Right forelimb (tissue), 1 donor: ENCODE data around the gene GMEB2.
"Not testable (repeated sequence)": the region's sequence is repeated elsewhere in the genome, so short reads cannot be mapped to it uniquely, and the experiment has no call there.

Experiments
- DNase-seq: peaks from one replicate; pipeline ENCODE4 v3.0.0-alpha.2; 2018

Gene GMEB2

GRCh38 chr20:63568170-63568981 is 58.5 kb downstream of the GMEB2 start:
- no peak for DNase-seq

DNA sequence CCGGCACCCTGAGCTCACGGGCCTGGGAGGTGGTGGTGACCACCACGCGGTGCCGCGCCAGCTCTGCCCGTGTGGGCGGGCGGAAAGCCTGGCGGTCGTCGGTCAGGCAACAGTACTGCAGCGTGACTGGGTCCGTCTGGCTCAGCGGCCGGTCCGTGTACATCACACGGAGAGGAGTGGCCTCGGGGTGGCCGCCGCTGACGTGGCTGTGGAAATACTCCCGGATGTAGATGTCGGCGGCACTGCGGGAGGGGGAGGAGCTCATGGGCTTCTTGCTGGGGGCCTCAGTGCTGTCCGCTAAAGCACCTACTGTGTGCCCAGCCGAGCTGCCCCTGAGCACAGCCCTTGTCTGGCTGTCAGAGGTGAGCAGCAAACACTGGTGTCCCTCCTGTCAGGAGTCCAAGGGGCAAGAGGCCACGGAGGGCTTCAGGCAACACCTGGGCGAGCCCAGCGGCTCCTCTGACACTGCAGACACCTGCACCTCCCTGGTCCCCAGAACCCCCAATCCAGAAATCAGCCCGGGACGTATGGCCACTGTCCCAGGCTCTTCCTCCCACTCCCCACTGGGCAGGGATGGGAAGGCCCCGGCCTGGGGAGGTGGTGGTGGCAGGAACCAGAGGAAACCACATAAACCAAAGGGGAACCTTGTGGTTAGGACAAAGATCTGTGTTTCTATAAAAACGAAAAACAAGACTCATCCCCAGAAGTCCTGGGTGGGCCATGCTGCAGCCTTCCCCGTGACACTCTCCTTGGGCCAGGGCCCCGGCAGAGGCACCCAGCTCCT is 59.3 kb downstream of the GMEB2 start:
- DNase-seq = no peak

GRCh38 chr20:63567136-63567385 is 59.8 kb downstream of the GMEB2 start:
- no peak for DNase-seq

GRCh38 chr20:63566395-63567135 is 60.3 kb downstream of the GMEB2 start:
- no peak for DNase-seq

GRCh38 chr20:63565699-63566335 is 61.1 kb downstream of the GMEB2 start:
- DNase-seq = no peak

- DNase-seq = no peak
Observed at GRCh38 chr20:63565021-63565698, 61.7 kb downstream of the GMEB2 start.

- DNase-seq = no peak
Observed at GRCh38 chr20:63564036-63564810, 62.7 kb downstream of the GMEB2 start.

- DNase-seq = no peak
Observed at GRCh38 chr20:63563225-63563935, 63.5 kb downstream of the GMEB2 start.

GRCh38 chr20:63562461-63563224 is 64.3 kb downstream of the GMEB2 start:
- DNase-seq = no peak

DNA sequence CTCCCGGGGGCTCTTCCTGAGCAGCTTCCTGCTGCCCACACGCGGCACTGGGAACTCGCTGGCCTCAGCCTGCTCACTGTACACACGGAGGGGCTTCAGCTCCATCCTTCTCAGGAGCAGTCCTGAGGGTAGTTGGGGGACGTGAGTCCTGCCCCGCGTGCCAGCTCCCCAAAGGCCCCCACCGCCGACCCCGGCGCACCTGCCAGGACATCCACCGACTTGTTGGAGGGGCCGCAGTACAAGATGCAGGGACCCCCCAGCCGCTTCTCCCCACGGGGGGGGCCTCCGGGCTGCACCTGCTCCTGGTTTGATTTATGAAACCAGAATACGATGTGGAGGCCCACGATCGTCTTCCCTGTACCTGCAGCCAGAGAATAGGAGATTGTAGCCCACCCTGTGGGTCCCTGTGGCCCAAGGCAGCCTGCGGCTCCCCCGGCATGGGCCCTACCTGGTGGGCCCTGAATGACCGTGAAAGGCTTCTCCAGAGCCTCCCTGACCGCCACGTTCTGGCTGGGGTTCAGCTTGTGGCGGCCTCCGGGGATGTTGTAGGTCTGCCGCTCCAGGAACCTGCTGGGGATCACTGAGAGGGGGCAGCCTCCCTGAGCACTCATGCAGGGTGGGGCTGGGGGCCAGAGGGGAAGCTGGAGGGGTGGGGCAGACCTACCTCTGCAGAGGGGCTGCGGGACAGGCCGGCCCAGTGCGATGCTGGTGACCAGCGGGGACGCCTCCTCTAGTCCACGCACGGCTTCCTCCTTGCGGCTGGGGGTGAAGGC is 65.1 kb downstream of the GMEB2 start:
- DNase-seq = no peak

DNA sequence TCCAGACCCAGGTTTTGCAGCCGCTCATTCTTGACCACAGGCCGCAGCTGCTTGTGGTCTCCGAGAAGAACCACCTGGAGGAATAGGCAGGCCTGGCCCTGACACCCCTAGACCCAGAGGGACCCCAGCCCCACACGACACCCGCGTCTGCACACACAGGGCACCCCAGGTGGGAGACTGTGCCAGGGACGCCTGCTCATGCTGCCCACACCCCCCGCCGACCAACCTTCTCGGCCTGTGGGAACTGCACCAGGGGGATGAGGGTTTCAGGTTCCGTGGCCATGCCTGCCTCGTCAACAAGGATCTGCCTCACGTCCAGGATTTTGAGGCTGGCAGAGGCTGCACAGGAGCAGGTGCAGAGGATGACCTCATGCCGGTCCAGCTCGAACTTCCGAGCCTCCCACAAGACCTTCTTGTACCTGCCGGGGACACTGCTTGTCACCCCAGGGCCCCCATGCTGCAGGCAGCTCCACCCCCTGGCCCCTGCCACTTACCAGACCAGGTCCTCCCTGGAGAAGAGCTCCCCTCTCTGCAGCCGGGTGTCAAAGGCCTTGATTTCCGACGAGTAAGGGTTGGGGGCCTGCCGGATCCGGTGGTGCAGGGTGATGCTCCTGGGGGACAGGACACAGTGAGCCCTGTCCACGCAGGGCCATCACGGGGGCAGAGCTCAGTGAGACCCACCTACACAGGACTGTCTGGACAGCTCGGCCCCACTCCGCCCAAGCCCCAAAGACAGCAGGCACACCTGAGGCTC is 65.9 kb downstream of the GMEB2 start:
- DNase-seq = no peak

DNA sequence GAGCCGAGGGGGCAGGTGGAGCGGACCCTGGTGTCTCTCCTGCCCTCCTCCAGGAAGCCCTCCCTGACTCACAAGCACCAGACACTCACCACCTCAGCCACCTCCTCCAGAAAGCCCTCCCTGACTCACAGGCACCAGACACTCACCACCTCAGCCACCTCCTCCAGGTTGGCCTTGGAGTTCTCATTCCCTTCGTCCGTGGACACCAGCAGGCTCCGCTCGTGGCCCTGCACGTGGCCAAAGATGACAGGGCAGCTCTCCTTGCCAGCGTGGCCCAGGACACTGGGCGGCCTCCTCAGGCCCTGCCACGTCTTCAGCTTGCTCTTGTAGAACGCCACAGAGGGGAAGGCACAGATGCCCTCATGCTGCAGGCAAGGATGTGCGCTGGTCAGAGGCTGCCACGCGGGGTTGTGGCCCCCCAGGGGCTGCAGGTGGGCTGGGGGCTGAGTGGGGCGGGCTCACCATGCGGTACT is 66.5 kb downstream of the GMEB2 start:
- DNase-seq = no peak

GRCh38 chr20:63559485-63560332 is 67.2 kb downstream of the GMEB2 start:
- not testable (repeated sequence) for DNase-seq

GRCh38 chr20:63558804-63559484 is 68.0 kb downstream of the GMEB2 start:
- no peak for DNase-seq

- DNase-seq = no peak
Observed at GRCh38 chr20:63557481-63557891, 69.4 kb downstream of the GMEB2 start.

GRCh38 chr20:63556873-63557478 is 69.9 kb downstream of the GMEB2 start:
- DNase-seq = no peak
